HCT116 (cell line): ENCODE measurements around the gene DCAF10. TPM values are rescaled to one million over a fixed set of nuclear protein-coding genes. Genes with fewer than 3 reads are reported as not detected.

Experiments
- ATAC-seq: fragments of 200-7000 bp; cut with Tn5 transposase; 2 replicates; pipeline ENCODE4 v1.9.1; 2020; ENCODE audit warnings: mild to moderate bottlenecking, moderate library complexity
- BruUV-seq: library from RNA; stranded (reverse); fragments of 400-500 nt; replicated peaks from 2 replicates; lab custom pipeline; 2021; lab: Mats Ljungman, UMichigan
- CTCF ChIA-PET: fragments of 300-600 bp; sonication (Branson Sonifier 250); formaldehyde crosslinking; loops from one replicate; lab custom pipeline; 2021; ENCODE audit warnings: antibody characterized with exemption; lab: Charles Lee
- POLR2A ChIA-PET: fragments of 300-600, 350-600 bp; sonication (Branson Sonifier 250); formaldehyde crosslinking; loops from one replicate; lab custom pipeline; 2021; ENCODE audit warnings: antibody characterized with exemption; lab: Charles Lee
- RAD21 ChIA-PET, 2 experiments: fragments of 300-600 bp; sonication (Branson Sonifier 250); formaldehyde crosslinking; loops; one replicate each; lab custom pipeline; 2023; ENCODE audit warnings: low total read pairs in 2 of 2; ENCODE audit not compliant: uncharacterized antibody in 2 of 2, unreplicated experiment in 2 of 2, low non-redundant PET in 1 of 2; lab: Charles Lee
- DNase-seq: peaks from one replicate; pipeline ENCODE4 v3.0.0-alpha.2; 2010; ENCODE audit warnings: low read depth, low spot score
- H2AFZ ChIP-seq: fragments of 200-600 bp; shearing (Covaris generic), sonication (generic); 2 replicates; pipeline ENCODE4 v1.6.1; 2017; ENCODE audit warnings: low read depth, mixed run types, mixed read lengths, antibody characterized with exemption, low read length; ENCODE audit not compliant: poor library complexity, severe bottlenecking
- H3K27ac ChIP-seq: 2 replicates; pipeline ENCODE4 v1.5.1; 2012; ENCODE audit warnings: low read depth, low read length
- H3K27me3 ChIP-seq: fragments of 200-600 bp; sonication (generic); 2 replicates; pipeline ENCODE4 v1.6.1; 2016; ENCODE audit warnings: mixed run types, low read length, mixed read lengths; ENCODE audit not compliant: insufficient read depth
- H3K36me3 ChIP-seq, 2 experiments: fragments of 200-500 bp in 1 of 2; fragments of 200-600 bp in 1 of 2; sonication (Bioruptor generic) in 1 of 2; sonication (generic) in 1 of 2; 2 replicates each; pipeline versions ENCODE4 v1.5.1 to v1.6.1; 2014 to 2016; ENCODE audit warnings: low read length in 2 of 2, inconsistent platforms in 1 of 2, mixed read lengths in 1 of 2, mixed run types in 1 of 2; ENCODE audit not compliant: insufficient read depth in 2 of 2, control insufficient read depth in 1 of 2
- H3K4me1 ChIP-seq, 2 experiments: fragments of 200-600 bp in 1 of 2; sonication (generic) in 1 of 2; 2 replicates each; pipeline versions ENCODE4 v1.5.1 to v1.6.1; 2012 to 2017; ENCODE audit warnings: low read length in 2 of 2, inconsistent platforms in 1 of 2, mild to moderate bottlenecking in 1 of 2, mixed read lengths in 1 of 2, mixed run types in 1 of 2, moderate library complexity in 1 of 2; ENCODE audit not compliant: insufficient read depth in 2 of 2, control insufficient read depth in 1 of 2
- H3K4me2 ChIP-seq: fragments of 200-600 bp; sonication (generic); 2 replicates; pipeline ENCODE4 v1.6.1; 2017; ENCODE audit warnings: mixed run types, low read length, mixed read lengths
- H3K4me3 ChIP-seq, 2 experiments: fragments of 200-600 bp in 1 of 2; sonication (generic) in 1 of 2; replicated peaks in 1 of 2; 2 replicates each; pipeline ENCODE4 v1.5.1; 2011 to 2016; ENCODE audit warnings: low read length in 2 of 2, control low read depth in 1 of 2, low read depth in 1 of 2, mild to moderate bottlenecking in 1 of 2, mixed read lengths in 1 of 2, mixed run types in 1 of 2
- H3K79me2 ChIP-seq: fragments of 200-600 bp; sonication (generic); 2 replicates; pipeline ENCODE4 v1.6.1; 2017; ENCODE audit warnings: mild to moderate bottlenecking, mixed run types, low read length, moderate library complexity, mixed read lengths; ENCODE audit not compliant: insufficient read depth
- H3K9ac ChIP-seq: fragments of 200-600 bp; sonication (generic); 2 replicates; pipeline ENCODE4 v1.6.1; 2016; ENCODE audit warnings: low read length, mixed read lengths
- H3K9me2 ChIP-seq: fragments of 200-600 bp; sonication (generic), shearing (Covaris generic); 2 replicates; pipeline ENCODE4 v1.6.1; 2017; ENCODE audit warnings: mixed run types, mild to moderate bottlenecking, moderate library complexity; ENCODE audit not compliant: insufficient read depth
- H3K9me3 ChIP-seq, 2 experiments: fragments of 200-500 bp in 1 of 2; fragments of 200-600 bp in 1 of 2; sonication (Bioruptor generic) in 1 of 2; sonication (generic) in 1 of 2; 2 replicates each; pipeline ENCODE4 v1.6.1; 2014 to 2017; ENCODE audit warnings: low read length in 2 of 2, mixed read lengths in 2 of 2, inconsistent platforms in 1 of 2, low read depth in 1 of 2, mild to moderate bottlenecking in 1 of 2, mixed run types in 1 of 2, moderate library complexity in 1 of 2; ENCODE audit not compliant: control insufficient read depth in 1 of 2, insufficient read depth in 1 of 2
- H4K20me1 ChIP-seq: fragments of 200-600 bp; sonication (generic), shearing (Covaris generic); 2 replicates; pipeline ENCODE4 v1.6.1; 2017; ENCODE audit warnings: mixed run types, mild to moderate bottlenecking, moderate library complexity; ENCODE audit not compliant: insufficient read depth
- CBX3 ChIP-seq: IDR thresholded peaks from 2 replicates; pipeline ENCODE4 v1.6.1; 2012; ENCODE audit warnings: low read depth
- CEBPB ChIP-seq: IDR thresholded peaks from 2 replicates; pipeline ENCODE4 v1.6.1; 2012; ENCODE audit warnings: low read depth
- EGR1 ChIP-seq: IDR thresholded peaks from 2 replicates; pipeline ENCODE4 v1.6.1; 2012; ENCODE audit warnings: low read depth
- EZH2 ChIP-seq: fragments of 200-600 bp; sonication (generic); IDR thresholded peaks from 2 replicates; pipeline ENCODE4 v1.6.1; 2017; ENCODE audit warnings: antibody characterized with exemption, mixed run types
- FOSL1 ChIP-seq: IDR thresholded peaks from 2 replicates; pipeline ENCODE4 v1.6.1; 2012; ENCODE audit warnings: low read depth
- JUND ChIP-seq: IDR thresholded peaks from 2 replicates; pipeline ENCODE4 v1.6.1; 2012
- POLR2AphosphoS5 ChIP-seq: IDR thresholded peaks from 2 replicates; pipeline ENCODE4 v1.6.1; 2011; ENCODE audit warnings: mild to moderate bottlenecking, low read depth, low read length, moderate library complexity
- RAD21 ChIP-seq: IDR thresholded peaks from 2 replicates; pipeline ENCODE4 v1.6.1; 2012; ENCODE audit warnings: low read depth, mild to moderate bottlenecking
- SIN3A ChIP-seq: IDR thresholded peaks from 2 replicates; pipeline ENCODE4 v1.6.1; 2012; ENCODE audit warnings: low read depth
- SP1 ChIP-seq: IDR thresholded peaks from 2 replicates; pipeline ENCODE4 v1.6.1; 2012; ENCODE audit warnings: low read depth
- SRF ChIP-seq: IDR thresholded peaks from 2 replicates; pipeline ENCODE4 v1.6.1; 2012; ENCODE audit warnings: low read depth
- TCF7L2 ChIP-seq: IDR thresholded peaks from 2 replicates; pipeline ENCODE4 v1.7.0; 2011; ENCODE audit warnings: borderline replicate concordance, inconsistent platforms; ENCODE audit not compliant: insufficient read depth, insufficient read length; ENCODE audit errors: extremely low read depth
- YY1 ChIP-seq: IDR thresholded peaks from 2 replicates; pipeline ENCODE4 v1.6.1; 2011; ENCODE audit warnings: low read length, low read depth, moderate library complexity, mild to moderate bottlenecking; ENCODE audit not compliant: insufficient replicate concordance; ENCODE audit errors: extremely low read depth
- ZFX ChIP-seq: fragments of 450-650 bp; IDR thresholded peaks from 2 replicates; pipeline ENCODE4 v1.6.1; 2017
- ZNF274 ChIP-seq: fragments of 200-500 bp; sonication (Bioruptor generic); IDR thresholded peaks from 2 replicates; pipeline ENCODE4 v1.6.1; 2014; ENCODE audit warnings: mild to moderate bottlenecking, low read depth, low read length, inconsistent platforms
- intact Hi-C: fragments of 100-400 bp; cut with micrococcal nuclease; formaldehyde crosslinking; loops from 2 replicates; pipeline ENCODE4 v1.10.0; 2022
- total RNA-seq: library from RNA; stranded (reverse); gene quantifications from one replicate; pipeline ENCODE4 v1.2.1, GENCODE V29; 2021; ENCODE audit not compliant: unreplicated experiment
- TF ChIP-seq, protein P1 (sequence below), 3 experiments: fragments of 200-600 bp in 1 of 3; sonication (generic) in 1 of 3; IDR thresholded peaks in 2 of 3; conservative IDR thresholded peaks in 1 of 3; 2 replicates each; pipeline ENCODE4 v1.5.1; 2012 to 2017; ENCODE audit warnings: low read depth in 2 of 3, low read length in 2 of 3, antibody characterized with exemption in 1 of 3, borderline replicate concordance in 1 of 3, control low read depth in 1 of 3, mild to moderate bottlenecking in 1 of 3, mixed read lengths in 1 of 3, mixed run types in 1 of 3, moderate library complexity in 1 of 3; ENCODE audit not compliant: insufficient read depth in 1 of 3
- TF ChIP-seq, protein P2 (sequence below): IDR thresholded peaks from 2 replicates; pipeline ENCODE4 v1.6.1; 2012; ENCODE audit warnings: low read depth

DCAF10 gene
- total RNA-seq, 1 experiment from 2014 or later = 20.6 TPM

DNA sequence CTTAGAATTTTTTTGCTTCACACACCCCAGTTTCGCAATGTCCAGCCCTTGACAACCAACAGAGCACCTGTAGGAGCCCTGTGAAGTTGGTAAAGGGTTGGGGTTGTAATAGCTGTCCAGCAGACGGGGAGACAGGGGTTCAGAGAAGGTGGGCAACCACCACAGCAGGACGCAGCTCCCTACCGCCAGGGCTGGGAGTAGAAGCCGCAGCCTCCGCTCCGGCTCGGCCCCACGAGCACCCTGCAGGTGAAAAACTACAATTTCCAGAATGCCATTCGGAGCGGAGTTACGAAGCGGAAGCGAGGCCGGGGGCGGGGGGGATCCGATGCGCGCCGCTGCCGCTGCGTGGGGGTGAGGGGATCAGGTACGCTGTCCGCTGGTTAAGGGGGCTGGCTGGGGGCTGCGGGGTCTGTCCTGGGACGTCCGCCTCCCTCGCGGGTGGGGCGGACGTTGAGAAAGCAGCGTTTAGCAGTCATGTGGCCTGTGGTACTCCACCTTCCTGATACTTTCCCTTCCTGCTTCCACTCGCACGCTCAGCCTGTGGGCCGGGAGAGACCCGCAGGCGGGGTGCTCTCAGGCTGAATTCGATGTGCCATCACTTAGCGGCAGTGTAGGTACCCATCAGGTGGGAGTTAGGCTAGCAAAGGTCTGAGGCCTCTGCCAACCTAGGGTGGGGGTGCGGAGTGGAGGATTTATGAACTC, 47.0 kb upstream of the DCAF10 start, which contains the start of gene TRMT10B (continued):
- TF ChIP-seq SIN3A (0 out of 2 replicates have a peak, but pooled peaks have one; percentile 20), CEBPB (peak; percentile 71), EGR1 (peak; percentile 24; the same call in 1 of the 2 replicates), SRF (no peak), POLR2AphosphoS5 (peak; percentile 83)

DNA sequence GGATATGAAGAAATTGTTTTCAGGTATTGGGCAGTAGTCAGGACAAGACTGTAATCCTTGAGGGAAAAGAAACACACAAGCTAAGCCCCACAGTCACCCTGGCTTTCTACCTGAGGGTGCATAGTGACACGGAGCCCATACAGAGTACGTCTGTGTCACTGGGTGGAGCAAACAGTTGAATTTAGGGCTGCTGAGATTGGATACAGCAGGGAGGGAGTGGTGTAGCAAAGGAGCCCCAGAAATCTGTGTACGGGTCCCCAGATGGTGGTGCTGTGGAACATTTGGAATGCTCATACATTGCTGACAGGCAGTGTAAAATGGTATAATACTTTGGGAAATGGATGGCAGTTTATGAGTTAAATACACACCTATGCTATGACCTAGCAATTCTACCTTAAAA, 41.9 kb upstream of the DCAF10 start:
- Histone ChIP-seq H3K9me2 (no peaks in the 10 kb centered on the region), H3K9ac (no peak overlapping the region), H3K9me3 (no peaks in the 10 kb centered on the region), H3K4me2 (0 out of 2 replicates have a peak overlapping the region, but pooled peaks have one; percentile 12), H2AFZ (no peak overlapping the region), H4K20me1 (no peaks in the 10 kb centered on the region), H3K4me3 (no peak overlapping the region), H3K36me3 (no peaks in the 10 kb centered on the region), H3K4me1 (peaks cover 0 to 38% of the 10 kb centered on the region in 2 experiments; a peak in 2 of 4 replicates), H3K27me3 (no peaks in the 10 kb centered on the region), H3K27ac (no peak overlapping the region), H3K79me2 (peaks cover 9% of the 10 kb centered on the region; the same call in 1 of the 2 replicates)
- no peak for DNase-seq
- BruUV-seq = no TSS peak
- ChIA-PET RAD21 (no interaction called here), CTCF (no interaction called here), POLR2A (no interaction called here)
- intact Hi-C loops = loop anchor here (10.0 kb wide), 1 partner anchor 96 kb away; no protein-coding TSS in a partner anchor
- ATAC-seq = peak; percentile 44
- TF ChIP-seq ZFX = no peak
- TF ChIP-seq SRF = no peak
- no peak for TF ChIP-seq CBX3
- no peak for TF ChIP-seq EZH2
- TF ChIP-seq ZNF274 = no peak
- no peak for TF ChIP-seq RAD21
- no peak for TF ChIP-seq YY1
- no peak for TF ChIP-seq SIN3A
- no peak for TF ChIP-seq FOSL1
- TF ChIP-seq TCF7L2 = no peak
- TF ChIP-seq, protein P1, sequence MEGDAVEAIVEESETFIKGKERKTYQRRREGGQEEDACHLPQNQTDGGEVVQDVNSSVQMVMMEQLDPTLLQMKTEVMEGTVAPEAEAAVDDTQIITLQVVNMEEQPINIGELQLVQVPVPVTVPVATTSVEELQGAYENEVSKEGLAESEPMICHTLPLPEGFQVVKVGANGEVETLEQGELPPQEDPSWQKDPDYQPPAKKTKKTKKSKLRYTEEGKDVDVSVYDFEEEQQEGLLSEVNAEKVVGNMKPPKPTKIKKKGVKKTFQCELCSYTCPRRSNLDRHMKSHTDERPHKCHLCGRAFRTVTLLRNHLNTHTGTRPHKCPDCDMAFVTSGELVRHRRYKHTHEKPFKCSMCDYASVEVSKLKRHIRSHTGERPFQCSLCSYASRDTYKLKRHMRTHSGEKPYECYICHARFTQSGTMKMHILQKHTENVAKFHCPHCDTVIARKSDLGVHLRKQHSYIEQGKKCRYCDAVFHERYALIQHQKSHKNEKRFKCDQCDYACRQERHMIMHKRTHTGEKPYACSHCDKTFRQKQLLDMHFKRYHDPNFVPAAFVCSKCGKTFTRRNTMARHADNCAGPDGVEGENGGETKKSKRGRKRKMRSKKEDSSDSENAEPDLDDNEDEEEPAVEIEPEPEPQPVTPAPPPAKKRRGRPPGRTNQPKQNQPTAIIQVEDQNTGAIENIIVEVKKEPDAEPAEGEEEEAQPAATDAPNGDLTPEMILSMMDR (IDR thresholded peaks at IDR 0.05 in 2 of 3, conservative IDR thresholded peaks at IDR 0.05 in 1 of 3; ENCODE audit: borderline replicate concordance in 1 of 3, insufficient read depth in 1 of 3, low read depth in 2 of 3, low read length in 2 of 3) = no peak
- TF ChIP-seq, protein P2, sequence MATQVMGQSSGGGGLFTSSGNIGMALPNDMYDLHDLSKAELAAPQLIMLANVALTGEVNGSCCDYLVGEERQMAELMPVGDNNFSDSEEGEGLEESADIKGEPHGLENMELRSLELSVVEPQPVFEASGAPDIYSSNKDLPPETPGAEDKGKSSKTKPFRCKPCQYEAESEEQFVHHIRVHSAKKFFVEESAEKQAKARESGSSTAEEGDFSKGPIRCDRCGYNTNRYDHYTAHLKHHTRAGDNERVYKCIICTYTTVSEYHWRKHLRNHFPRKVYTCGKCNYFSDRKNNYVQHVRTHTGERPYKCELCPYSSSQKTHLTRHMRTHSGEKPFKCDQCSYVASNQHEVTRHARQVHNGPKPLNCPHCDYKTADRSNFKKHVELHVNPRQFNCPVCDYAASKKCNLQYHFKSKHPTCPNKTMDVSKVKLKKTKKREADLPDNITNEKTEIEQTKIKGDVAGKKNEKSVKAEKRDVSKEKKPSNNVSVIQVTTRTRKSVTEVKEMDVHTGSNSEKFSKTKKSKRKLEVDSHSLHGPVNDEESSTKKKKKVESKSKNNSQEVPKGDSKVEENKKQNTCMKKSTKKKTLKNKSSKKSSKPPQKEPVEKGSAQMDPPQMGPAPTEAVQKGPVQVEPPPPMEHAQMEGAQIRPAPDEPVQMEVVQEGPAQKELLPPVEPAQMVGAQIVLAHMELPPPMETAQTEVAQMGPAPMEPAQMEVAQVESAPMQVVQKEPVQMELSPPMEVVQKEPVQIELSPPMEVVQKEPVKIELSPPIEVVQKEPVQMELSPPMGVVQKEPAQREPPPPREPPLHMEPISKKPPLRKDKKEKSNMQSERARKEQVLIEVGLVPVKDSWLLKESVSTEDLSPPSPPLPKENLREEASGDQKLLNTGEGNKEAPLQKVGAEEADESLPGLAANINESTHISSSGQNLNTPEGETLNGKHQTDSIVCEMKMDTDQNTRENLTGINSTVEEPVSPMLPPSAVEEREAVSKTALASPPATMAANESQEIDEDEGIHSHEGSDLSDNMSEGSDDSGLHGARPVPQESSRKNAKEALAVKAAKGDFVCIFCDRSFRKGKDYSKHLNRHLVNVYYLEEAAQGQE = no peak
- TF ChIP-seq JUND = no peak
- no peak for TF ChIP-seq POLR2AphosphoS5
- no peak for TF ChIP-seq SP1
- TF ChIP-seq EGR1 = no peak
